ENCODE measurements around the gene TECTA. TPM values are rescaled to one million over a fixed set of nuclear protein-coding genes. Genes with fewer than 3 reads are reported as not detected.

The TECTA gene
- total and polyA plus RNA-seq, 2 donors (not counting 1 experiment from before 2014, with no cell fraction given), result 0.30 to 0.33 TPM

GRCh38 chr11:121081321-121081720 is 19.7 kb upstream of the TECTA start:
- DNase-seq (ENCODE audit: low read depth in 2 of 2), result no peak
- H2AFZ ChIP-seq (ENCODE audit: low read length), result no peak overlapping the region
- no peak overlapping the region for H3K9ac ChIP-seq (ENCODE audit: insufficient read depth, low read length)
- TF ChIP-seq EZH2 (IDR thresholded peaks at IDR 0.05; ENCODE audit: low read length, missing control alignments), result no peak
- no peaks in the 10 kb centered on the region for H4K20me1 ChIP-seq (ENCODE audit: control insufficient read depth, extremely low read depth, insufficient read depth, low read length)
- H3K4me3 ChIP-seq (replicated peaks in 1 of 4; ENCODE audit: control extremely low read depth in 1 of 4, insufficient read depth in 1 of 4, low read depth in 3 of 4, low read length in 4 of 4), result no peak overlapping the region
- H3K27ac ChIP-seq (ENCODE audit: insufficient read depth, low read length), result no peak overlapping the region
- H3K9me3 ChIP-seq (ENCODE audit: control insufficient read depth, insufficient read depth, low read depth, low read length), result no peaks in the 10 kb centered on the region
- H3K4me1 ChIP-seq (ENCODE audit: control insufficient read depth, extremely low read depth, insufficient read depth, low read length), result no peaks in the 10 kb centered on the region
- no peaks in the 10 kb centered on the region for H3K27me3 ChIP-seq (ENCODE audit: control insufficient read depth, insufficient read depth, low read length)
- H3K36me3 ChIP-seq (ENCODE audit: control insufficient read depth, insufficient read depth, low read length), result no peaks in the 10 kb centered on the region
- no peaks in the 10 kb centered on the region for H3K79me2 ChIP-seq (ENCODE audit: control insufficient read depth, insufficient read depth, low read length)
- H3K4me2 ChIP-seq (ENCODE audit: extremely low read depth, insufficient read depth, low read length), result no peak overlapping the region

GRCh38 chr11:121082219-121082618 is 18.8 kb upstream of the TECTA start:
- no peak overlapping the region for H3K27ac ChIP-seq (ENCODE audit: insufficient read depth, low read length)
- no peak overlapping the region for H3K4me3 ChIP-seq (replicated peaks in 1 of 4; ENCODE audit: control extremely low read depth in 1 of 4, insufficient read depth in 1 of 4, low read depth in 3 of 4, low read length in 4 of 4)
- no peak overlapping the region for H3K9ac ChIP-seq (ENCODE audit: insufficient read depth, low read length)
- no peak overlapping the region for H2AFZ ChIP-seq (ENCODE audit: low read length)
- no peaks in the 10 kb centered on the region for H3K36me3 ChIP-seq (ENCODE audit: control insufficient read depth, insufficient read depth, low read length)
- no peaks in the 10 kb centered on the region for H3K9me3 ChIP-seq (ENCODE audit: control insufficient read depth, insufficient read depth, low read depth, low read length)
- H4K20me1 ChIP-seq (ENCODE audit: control insufficient read depth, extremely low read depth, insufficient read depth, low read length), result no peaks in the 10 kb centered on the region
- H3K79me2 ChIP-seq (ENCODE audit: control insufficient read depth, insufficient read depth, low read length), result no peaks in the 10 kb centered on the region
- no peaks in the 10 kb centered on the region for H3K27me3 ChIP-seq (ENCODE audit: control insufficient read depth, insufficient read depth, low read length)
- no peak overlapping the region for H3K4me2 ChIP-seq (ENCODE audit: extremely low read depth, insufficient read depth, low read length)
- no peak for TF ChIP-seq EZH2 (IDR thresholded peaks at IDR 0.05; ENCODE audit: low read length, missing control alignments)
- TF ChIP-seq CTCF (conservative IDR thresholded peaks at IDR 0.05 in 1 of 2, IDR thresholded peaks at IDR 0.05 in 1 of 2; ENCODE audit: low read depth in 1 of 2, low read length in 2 of 2), result no peak
- no peak for DNase-seq (ENCODE audit: low read depth in 2 of 2)
- no peaks in the 10 kb centered on the region for H3K4me1 ChIP-seq (ENCODE audit: control insufficient read depth, extremely low read depth, insufficient read depth, low read length)

GRCh38 chr11:121082670-121083069 is 18.4 kb upstream of the TECTA start:
- Histone ChIP-seq H3K4me3 (replicated peaks in 1 of 4; ENCODE audit: control extremely low read depth in 1 of 4, insufficient read depth in 1 of 4, low read depth in 3 of 4, low read length in 4 of 4) (no peak overlapping the region), H2AFZ (ENCODE audit: low read length) (no peak overlapping the region), H3K36me3 (ENCODE audit: control insufficient read depth, insufficient read depth, low read length) (no peaks in the 10 kb centered on the region), H3K9me3 (ENCODE audit: control insufficient read depth, insufficient read depth, low read depth, low read length) (no peaks in the 10 kb centered on the region), H4K20me1 (ENCODE audit: control insufficient read depth, extremely low read depth, insufficient read depth, low read length) (no peaks in the 10 kb centered on the region), H3K4me2 (ENCODE audit: extremely low read depth, insufficient read depth, low read length) (no peak overlapping the region), H3K27me3 (ENCODE audit: control insufficient read depth, insufficient read depth, low read length) (no peaks in the 10 kb centered on the region), H3K9ac (ENCODE audit: insufficient read depth, low read length) (no peak overlapping the region), H3K27ac (ENCODE audit: insufficient read depth, low read length) (no peak overlapping the region), H3K4me1 (ENCODE audit: control insufficient read depth, extremely low read depth, insufficient read depth, low read length) (no peaks in the 10 kb centered on the region), H3K79me2 (ENCODE audit: control insufficient read depth, insufficient read depth, low read length) (no peaks in the 10 kb centered on the region)
- DNase-seq (ENCODE audit: low read depth in 2 of 2), result peak in 1 of 2 donors; percentile 12
- TF ChIP-seq EZH2 (IDR thresholded peaks at IDR 0.05; ENCODE audit: low read length, missing control alignments), result no peak

- H2AFZ ChIP-seq (ENCODE audit: low read length), result no peak overlapping the region
- H3K9ac ChIP-seq (ENCODE audit: insufficient read depth, low read length), result no peak overlapping the region
- H3K4me3 ChIP-seq (replicated peaks in 1 of 4; ENCODE audit: control extremely low read depth in 1 of 4, insufficient read depth in 1 of 4, low read depth in 3 of 4, low read length in 4 of 4), result no peak overlapping the region
- no peaks in the 10 kb centered on the region for H3K4me1 ChIP-seq (ENCODE audit: control insufficient read depth, extremely low read depth, insufficient read depth, low read length)
- H3K79me2 ChIP-seq (ENCODE audit: control insufficient read depth, insufficient read depth, low read length), result no peaks in the 10 kb centered on the region
- no peak overlapping the region for H3K4me2 ChIP-seq (ENCODE audit: extremely low read depth, insufficient read depth, low read length)
- peak; percentile 16 to 21 for DNase-seq (ENCODE audit: low read depth in 2 of 2)
- no peaks in the 10 kb centered on the region for H3K9me3 ChIP-seq (ENCODE audit: control insufficient read depth, insufficient read depth, low read depth, low read length)
- TF ChIP-seq CTCF (conservative IDR thresholded peaks at IDR 0.05 in 1 of 2, IDR thresholded peaks at IDR 0.05 in 1 of 2; ENCODE audit: low read depth in 1 of 2, low read length in 2 of 2) (no peak), EZH2 (IDR thresholded peaks at IDR 0.05; ENCODE audit: low read length, missing control alignments) (no peak)
- H3K36me3 ChIP-seq (ENCODE audit: control insufficient read depth, insufficient read depth, low read length), result no peaks in the 10 kb centered on the region
- H4K20me1 ChIP-seq (ENCODE audit: control insufficient read depth, extremely low read depth, insufficient read depth, low read length), result no peaks in the 10 kb centered on the region
- H3K27me3 ChIP-seq (ENCODE audit: control insufficient read depth, insufficient read depth, low read length), result no peaks in the 10 kb centered on the region
- H3K27ac ChIP-seq (ENCODE audit: insufficient read depth, low read length), result no peak overlapping the region
These were observed 14.2 kb upstream of the TECTA start for GRCh38 chr11:121086866-121087265.
